ENCODE measurements around the gene IGFL1.
"Not testable (repeated sequence)": the region's sequence is repeated elsewhere in the genome, so short reads cannot be mapped to it uniquely, and the experiment has no call there.

IGFL1 gene

DNA sequence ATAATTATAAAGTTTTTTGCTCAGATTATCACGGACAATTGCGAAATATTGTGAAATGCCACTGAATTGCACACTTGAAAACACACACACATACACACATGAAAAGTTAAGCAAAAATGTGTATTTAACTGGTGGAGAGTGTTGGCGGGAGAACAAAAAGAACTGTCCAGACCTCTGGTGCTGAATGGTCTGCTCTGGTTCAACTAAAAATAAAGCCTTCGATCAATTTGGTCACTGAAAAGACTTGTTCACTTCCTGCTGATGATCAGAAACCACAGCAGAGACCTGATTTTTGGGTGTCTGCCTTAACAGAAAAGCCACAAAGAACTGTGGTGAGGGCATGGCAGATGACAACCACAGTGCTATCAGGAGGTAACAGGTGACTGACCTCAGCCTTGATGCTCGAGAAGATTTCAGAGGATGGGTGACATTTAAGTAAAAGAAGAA is 4.0 kb upstream of the IGFL1 start:
- DNase-seq, result peak; percentile 21

DNA sequence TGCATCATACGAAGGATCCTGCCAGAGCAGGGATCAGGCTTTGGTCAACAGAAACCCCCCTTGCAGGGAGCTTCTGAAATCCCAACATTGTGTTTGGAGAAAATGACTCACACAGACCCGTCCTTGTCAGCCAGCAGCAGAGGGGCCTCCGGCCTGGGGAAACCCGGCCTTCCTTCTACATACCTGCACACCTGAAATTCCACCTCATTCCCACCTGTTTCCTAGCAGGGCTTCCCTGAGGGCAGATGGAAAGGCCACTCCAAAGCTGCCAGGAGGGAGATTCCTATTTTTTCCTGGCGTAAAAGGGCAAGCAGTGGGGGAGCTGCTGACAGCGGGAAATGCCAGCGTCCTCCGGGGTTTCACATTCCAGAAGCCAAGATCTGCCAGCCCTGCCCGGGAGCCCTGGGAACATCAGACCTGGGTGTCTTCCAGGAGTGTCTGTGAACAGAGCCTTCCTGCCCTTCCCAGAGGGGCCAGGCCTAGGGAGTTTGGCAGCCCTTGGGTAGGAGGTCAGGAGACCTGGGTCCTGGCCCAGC is 3.0 kb upstream of the IGFL1 start:
- no peak for DNase-seq

DNA sequence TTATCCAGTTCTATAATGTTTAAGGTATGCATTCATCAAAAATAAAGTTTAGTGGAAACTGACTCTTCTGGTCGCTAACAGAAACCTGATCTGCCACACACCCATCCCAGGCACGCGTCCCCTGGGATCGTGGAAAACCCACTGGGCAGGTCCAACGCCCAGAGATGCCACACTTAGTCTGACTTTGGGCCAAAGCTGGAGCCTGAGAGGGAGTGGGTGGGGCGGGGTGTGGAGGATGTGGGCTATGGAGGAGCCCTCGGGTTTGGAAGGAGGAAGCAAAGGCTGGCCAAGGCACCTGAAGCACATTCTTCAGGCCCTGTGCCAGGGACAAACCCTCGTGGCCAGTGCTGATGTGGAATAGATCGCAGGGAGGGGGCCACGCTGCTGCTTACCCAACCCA is 2.5 kb downstream of the IGFL1 start:
- no peak for DNase-seq

DNA sequence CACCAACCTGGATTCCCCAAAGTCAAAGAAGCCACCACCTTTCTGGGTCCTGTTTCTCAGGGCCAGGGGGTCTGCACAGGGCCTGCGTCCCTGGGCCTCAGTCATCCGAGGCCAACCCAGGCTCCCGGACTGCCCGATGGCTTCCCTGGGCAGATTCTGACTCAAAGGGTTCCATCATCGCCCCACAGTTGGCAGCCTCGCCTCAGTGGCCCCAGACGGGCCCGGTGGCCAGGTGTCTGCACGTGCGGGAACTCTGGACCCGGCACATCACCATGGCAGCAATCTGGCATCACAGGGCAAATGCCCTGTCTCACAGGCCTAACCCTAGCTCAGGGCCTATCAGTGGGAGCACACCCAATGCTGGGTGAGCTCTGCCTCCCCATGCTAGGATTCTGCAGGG is 2.9 kb downstream of the IGFL1 start:
- no peak for DNase-seq

DNA sequence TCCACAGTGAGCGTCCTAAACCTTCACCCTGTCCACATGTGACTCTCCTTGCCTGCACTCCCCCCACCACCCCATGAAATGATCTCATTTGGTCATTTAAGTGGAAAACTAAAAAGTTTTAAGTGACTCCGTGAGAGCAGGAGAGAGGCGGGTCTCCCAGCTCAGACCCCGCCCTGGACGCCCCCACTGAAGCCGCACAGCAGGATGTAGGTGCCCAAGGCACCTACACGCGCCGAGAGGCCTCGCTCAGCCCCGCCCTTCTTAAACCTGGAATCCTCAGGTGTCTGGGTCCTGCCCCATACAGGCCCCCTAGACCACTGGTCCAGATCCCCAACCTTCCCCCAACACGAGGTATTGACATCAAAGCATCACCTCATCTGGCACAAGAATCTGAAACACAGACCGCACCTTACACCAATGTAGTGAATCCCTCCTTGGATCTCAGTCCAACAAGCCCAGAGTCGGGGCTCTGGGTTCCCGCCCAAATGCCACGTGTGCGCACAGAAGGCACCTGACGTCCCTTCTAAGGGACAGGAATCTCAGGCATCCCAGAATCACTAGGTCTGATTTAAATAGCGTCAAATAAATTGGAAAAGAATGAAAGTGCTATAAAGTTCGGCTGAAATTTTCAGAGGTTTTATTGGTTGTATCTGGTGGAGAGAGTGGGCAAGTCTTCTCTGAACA is 3.5 kb downstream of the IGFL1 start:
- DNase-seq, result no peak

DNA sequence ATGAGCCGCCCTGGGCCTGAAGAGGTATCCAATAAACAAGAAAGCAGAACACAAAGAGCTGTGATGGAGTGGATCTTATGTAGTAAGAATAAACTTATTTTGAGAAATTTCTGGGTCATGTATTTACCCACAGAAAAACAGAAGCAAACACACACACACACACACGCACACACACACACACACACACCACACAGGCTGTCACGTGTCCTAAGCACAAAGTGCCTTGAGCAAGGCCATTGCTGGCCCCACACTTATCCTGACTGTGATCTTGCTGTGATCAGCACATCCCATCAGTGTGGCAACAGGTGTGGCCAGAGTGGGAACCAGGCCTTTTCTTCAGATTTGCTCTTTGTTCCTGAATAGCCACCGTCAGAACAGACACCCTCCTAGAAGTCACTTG is 4.3 kb downstream of the IGFL1 start:
- DNase-seq, result not testable (repeated sequence)

DNA sequence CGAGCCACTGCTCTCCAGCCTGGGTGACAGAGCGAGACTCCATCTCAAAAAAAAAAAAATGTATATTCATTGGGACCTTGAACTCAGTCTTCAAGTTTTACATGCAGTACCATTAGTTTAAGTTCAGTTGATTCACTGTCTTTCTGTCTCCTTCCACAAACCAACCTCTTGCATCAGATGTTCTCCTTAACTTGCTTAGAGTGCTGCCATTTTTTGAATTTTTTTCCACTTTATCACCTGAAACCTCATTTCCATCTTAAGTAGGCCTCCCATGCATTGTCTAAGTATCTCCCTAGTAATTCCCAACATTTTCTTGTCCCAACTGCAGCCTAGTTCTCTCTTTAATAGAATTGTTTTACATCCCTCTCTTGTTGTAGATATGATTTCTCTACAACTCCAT is 8.6 kb downstream of the IGFL1 start:
- not testable (repeated sequence) for DNase-seq

DNA sequence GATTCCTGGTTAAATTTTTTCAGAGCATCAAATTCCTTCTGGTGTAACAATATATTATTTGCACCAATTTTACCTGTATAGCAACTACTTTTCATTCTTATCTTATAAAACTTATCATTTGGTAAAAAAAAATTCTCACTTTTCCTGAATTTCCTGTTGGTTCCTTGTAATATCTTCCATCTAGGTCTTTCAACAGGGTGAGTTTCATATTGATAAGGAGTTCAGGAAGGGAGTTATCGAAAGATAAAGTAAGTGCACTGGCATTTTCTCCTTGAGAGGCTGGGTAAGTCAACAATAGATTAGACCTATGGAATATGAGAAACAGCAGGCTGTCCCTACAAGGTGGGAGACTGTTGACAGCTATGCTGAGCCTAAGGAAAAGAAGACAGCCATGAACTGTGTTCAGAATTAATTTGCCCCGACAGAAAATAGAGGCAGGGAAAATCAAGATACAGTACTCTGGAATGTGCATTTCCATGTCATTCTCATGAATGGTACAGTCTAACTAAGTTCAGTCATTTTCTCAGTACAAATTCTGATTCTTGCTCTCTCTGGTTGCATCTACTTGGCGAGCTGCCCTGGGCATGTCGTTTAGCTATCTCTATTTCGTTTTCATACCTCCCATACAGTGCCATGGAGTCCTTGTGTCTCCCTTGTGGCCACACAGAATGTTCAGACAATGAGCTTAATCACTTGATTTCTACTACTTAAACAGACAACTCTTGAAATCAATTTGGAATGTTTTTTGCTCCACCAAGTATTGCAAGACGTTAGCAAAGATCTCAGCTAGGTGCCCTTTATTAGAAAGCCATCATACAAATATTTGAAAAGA is 9.9 kb downstream of the IGFL1 start:
- no peak for DNase-seq

DNA sequence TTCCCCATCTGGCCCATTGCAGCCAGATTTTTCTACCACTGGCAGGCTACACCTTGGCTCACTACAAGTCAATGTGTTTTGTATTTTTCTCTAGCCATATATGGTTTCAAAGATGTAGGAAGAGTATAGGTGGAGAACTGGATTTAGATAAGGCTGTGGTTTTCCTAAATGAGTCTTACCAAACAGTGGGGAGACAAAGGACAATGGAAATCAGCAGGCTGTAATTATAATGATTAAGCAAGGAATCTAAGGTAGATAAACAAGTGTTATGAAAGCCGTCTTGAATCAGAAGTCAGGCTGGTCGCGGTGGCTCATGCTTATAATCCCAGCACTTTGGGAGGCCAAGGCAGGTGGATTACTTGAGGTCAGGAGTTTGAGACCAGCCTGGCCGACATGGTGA is 11.2 kb downstream of the IGFL1 start:
- DNase-seq, result no peak

DNA sequence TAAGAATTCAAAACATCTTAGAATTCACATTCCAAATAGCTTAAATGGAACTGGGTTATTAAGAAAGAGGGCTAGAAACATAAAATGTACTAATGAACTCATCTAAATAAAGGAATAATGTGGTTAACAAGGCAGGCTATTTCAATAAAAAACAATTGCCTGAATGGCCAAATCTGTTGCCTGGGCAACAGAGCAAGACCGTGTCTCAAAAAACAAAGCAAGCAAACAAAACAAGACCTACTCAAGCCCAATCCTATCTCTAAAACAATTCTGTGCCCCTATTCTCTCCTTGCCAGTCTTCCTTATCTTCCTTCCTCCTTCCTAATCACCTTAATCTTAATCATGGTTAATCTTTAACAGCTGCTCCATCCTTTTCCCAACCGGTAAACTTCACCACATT is 12.1 kb downstream of the IGFL1 start:
- DNase-seq, result no peak

DNA sequence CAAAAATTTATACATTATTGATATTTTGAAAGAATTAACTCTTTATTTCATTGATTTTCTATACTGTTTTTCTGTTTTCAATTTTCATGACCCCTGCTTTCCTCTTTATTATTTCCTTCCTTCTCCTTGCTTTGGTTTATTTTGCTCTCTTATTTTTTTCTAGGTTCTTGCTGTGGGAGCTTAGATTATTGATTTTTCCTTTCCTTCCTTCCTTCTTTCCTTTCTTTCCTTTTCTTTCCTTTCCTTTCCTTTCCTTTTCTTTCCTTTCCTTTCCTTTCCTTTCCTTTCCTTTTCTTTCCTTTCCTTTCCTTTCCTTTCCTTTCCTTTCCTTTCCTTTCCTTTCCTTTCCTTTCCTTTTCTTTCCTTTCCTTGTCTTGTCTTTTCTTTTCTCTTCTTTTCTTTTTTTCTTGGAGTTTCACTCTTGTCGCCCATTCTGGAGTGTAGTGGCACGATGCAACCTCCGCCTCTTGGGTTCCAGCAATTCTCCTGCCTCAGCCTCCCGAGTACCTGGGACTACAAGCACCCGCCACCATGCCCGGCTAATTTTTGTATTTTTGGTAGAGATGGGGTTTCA is 13.6 kb downstream of the IGFL1 start:
- not testable (repeated sequence) for DNase-seq

DNA sequence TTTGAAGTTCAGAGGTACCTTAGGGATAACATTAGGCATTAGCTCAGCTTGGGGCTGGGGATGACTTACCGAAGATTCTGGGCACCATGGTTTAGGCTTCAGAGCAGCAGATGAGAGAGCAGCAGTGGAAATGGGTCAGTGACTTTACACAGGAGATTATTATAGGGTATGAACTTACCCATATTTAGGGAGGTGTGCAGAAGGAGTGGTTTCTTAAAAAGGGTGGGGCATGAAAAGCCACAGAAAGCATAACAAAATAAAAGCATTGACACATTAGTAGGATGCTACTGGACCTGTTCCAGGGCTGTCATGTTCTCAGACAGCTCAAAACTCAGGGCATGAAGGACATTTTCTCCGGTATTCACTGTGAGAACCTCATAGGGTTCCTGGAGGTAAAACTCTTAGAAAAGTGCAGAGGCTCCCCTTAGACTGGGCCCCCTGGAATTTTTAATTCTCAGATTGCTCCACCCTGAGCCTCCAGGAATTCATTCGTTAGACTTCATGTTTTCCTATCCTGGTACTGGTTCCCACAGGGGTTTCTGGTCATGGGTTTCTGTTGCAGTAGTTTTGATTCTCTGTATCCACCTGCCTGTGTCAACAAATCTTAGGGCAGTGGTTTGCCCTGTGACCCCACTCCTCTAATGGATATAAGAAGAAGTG is 20.7 kb downstream of the IGFL1 start:
- DNase-seq, result no peak

DNA sequence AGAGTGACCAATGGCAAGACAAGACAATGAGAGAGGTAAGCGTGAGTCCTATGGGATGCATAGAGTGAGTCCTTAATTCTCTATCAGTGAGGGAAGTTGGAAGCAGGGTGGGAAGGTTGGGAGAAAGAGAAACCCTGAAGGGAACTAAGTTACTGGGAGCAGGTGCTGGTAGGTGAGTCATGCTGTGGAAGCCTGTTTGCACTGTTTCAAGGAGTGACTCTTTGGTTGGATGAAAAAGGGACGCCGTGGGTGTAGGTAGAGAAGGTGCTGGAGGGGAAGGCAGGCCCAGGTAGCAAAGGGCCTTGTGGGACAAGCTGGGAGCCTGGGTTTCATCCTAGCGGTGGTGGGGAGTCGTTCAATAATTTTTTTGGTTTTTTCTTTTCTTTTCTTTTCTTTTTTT is 21.9 kb downstream of the IGFL1 start:
- no peak for DNase-seq

DNA sequence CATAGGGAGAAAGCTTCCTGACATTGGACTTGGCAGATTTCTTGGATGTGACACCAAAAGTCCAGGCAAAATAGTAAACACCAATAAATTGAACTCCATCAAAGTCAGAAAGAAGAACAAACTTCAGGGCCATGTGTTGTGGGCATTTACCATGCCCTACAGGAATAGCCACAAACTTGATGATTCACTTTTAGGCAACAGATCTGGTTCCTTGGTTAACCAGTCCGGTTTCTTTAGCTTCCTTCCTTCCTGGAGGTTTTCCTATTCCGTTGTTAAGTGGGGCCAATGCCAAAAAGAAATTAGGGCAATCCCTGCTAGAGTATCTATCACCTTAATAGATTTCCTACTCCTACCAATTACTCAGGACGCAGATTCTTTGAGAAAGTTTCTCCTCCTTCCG is 25.2 kb downstream of the IGFL1 start:
- no peak for DNase-seq

DNA sequence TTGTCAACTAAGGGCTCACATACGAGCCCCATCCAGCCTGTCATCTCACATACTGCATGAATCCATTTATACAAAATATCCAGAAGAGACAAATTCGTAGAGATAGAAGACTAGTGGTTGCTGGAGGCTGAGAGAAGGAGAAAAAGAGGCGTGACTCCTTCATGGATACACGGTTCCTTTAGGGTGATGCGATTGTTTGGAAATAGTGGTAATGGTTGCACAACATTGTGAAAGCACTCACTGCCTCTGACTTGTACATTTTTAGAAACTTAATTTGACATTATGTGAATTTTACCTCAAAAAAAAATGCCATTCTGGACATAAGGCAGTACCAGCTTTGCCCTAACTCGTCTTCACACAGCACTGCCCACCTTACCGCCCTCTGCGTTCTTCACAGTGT is 27.3 kb downstream of the IGFL1 start:
- DNase-seq, result no peak

DNA sequence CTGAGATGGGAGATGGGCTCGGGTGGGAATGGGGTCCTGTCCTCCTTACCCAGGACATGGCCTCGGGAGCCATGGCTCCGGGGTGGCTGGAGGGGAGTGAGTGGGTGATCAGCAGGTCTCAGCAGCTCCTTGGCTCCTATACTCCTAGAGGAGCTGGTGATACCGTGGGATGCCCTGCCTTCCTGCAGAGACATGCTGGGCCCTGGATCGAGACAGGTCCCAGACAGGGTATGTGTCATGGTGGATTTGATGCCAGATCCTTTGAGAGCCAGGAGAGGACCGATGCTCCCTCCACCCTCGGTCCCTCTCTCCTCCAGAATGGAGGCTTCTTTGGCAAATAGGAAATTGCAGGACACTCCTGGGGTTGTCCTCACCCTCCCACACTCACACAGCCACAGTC is 32.0 kb downstream of the IGFL1 start:
- DNase-seq, result not testable (repeated sequence)

DNA sequence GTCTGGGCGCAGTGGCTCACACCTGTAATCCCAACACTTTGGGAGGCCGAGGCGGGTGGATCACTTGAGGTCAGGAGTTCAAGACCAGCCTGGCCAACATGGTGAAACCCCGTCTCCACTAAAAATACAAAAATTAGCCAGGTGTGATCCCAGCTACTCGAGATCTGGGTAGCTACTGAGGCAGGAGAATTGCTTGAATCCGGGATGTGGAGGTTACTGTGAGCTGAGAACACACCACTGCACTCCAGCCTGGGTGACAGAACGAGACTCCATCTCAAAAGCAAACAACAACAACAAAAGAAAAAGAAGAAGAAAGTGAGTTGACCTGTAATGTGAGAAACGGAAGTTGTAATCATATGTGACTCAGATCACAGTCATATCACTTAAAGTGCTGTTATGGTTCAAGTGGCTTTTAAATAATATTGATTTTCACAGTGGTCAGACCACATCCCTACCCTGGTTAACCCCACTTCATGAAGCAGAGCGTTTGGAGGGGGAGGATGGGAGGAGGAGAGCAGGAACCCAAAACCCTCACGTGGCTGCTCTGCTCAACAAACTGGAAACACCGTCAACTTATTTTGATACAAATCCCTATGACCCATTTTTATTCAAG is 33.2 kb downstream of the IGFL1 start:
- DNase-seq, result peak; percentile 22

DNA sequence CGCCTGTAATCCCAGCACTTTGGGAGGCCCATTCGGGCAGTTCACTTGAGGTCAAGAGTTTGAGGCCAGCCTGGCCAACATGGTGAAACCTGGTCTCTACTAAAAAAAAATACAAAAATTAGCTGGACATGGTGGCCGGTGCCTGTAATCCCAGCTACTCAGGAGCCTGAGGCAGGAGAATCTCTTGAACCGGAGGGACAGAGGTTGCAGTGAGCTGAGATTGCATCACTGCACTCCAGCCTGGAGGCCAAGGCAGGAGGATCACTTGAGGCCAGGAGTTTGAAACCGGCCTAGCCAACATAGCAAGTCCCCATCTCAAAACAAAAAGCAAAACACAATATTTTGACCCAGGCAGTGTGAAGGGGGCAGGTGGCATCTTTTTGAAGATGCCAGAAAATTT is 35.3 kb downstream of the IGFL1 start:
- not testable (repeated sequence) for DNase-seq

DNA sequence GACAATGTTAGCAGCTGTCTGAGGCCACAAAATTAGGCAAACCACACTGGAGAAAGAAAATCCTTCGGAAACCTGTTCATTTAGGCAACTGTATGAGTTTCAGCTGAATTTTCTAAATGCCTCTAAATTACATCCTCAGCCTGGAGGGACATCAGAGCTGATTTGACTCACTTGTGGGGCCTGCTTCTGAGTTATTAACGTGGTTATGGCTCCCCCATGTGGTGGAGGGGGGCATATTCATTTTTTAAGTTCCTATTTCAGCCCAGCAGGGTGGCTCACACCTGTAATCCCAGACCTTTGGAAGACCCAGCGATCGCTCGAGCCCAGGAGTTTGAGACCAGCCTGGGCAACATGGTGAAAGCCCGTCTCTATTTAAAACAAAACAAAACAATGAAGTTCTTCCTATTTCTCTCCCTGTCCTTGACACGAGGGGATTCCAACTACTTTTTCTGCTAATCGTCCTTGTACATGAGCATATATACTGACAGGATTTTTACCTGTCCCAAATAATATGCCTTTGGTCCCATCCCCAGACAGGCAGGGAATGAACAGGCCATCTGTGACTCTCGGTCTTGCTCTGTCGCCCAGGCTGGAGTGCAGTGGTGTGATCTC is 35.8 kb downstream of the IGFL1 start:
- DNase-seq, result peak; percentile 85

DNA sequence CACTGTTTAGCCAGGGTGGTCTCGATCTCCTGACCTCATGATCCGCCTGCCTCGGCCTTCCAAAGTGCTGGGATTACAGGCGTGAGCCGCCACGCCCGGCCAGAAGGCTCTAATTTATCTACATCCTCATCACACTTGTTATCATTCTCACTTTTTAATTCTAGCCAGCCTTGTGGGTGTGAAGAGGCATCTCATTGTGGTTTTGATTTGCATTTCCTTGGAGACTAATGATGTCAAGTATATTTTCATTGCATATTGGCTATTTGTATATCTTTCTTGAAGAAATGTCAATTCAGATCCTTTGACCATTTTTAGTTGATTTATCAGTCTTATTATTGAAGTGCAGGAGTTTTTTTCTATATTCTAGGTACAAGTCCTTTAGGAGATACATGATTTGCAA is 39.6 kb downstream of the IGFL1 start:
- DNase-seq, result no peak

DNA sequence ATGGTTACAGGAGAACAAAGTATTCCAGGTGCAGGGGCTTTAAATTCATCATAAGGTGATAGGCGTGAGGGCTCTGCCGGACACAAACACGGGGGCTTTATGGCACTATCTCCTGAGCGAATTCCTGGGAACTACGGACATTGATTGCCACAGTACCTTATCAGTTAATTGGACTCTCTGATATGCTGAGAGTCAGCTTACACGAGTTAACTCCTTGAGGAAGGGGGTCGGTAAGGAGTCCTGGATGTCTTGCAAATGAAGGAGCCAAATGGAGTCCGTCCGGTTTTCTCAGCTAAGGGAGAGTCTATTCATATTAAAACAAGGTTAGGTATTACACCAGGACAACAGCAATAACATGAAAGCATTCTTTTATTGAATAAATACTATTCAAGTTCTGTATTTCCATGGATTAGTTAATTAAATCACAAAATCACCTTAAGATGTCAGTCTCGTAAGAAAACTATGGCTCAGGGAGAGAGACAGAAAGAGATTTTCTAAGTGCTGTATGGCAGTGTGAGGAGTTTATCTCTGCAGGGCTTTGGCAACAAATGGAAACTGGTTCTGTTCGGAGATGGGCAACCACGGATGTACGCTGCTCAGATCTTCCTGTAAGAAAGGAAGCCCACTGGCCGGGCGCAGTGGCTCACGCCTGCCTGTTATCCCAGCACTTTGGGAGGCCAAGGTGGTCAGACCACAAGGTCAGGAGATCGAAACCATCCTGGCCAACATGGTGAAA is 41.1 kb downstream of the IGFL1 start:
- DNase-seq, result no peak
